Stimulated activated CD4-positive, alpha-beta T cell treated with anti-CD3 and anti-CD28 coated beads, Interleukin-15, amount 100 ng/mL, for 1 hour (primary cell): Measurements from ENCODE around the gene METTL3.

ENCODE experiments used
- DNase-seq, 2 donors: peaks; one replicate each; pipeline ENCODE4 v3.0.0-alpha.2; 2020; ENCODE audit warnings: low read depth in 1 of 2, low spot score in 1 of 2

METTL3 gene

GRCh38 chr14:21476925-21477681, 34.0 kb downstream of the METTL3 start, which contains the start of the genes RAB2B and TOX4:
RAB2B (minus strand) TSS chr14:21476959; CDS start chr14:21476872, 87 bp downstream.
TOX4 (plus strand) TSS chr14:21477195; CDS start chr14:21477279, 84 bp downstream.
- DNase-seq = peak; percentile 79 to 92

DNA sequence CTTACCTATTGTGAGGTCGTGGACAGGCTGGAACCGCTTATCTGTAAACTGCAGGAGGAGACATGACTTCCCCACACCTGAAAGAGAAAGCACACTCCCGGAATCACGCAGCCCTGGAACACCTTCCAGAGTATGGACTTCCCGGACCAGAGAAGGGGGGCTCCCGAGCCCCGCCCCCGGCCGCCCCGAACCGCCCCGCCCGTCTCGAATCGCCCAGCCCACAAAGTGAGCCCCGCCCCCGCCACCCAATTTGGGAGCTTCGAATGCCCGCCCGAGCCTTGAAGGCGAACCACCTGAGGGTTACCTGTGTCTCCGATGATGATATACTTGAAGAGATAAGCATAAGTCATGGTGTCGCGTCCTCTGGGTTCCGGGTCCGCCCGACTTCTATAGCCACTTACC, 34.6 kb downstream of the METTL3 start:
- peak; percentile 67 to 76 for DNase-seq

DNA sequence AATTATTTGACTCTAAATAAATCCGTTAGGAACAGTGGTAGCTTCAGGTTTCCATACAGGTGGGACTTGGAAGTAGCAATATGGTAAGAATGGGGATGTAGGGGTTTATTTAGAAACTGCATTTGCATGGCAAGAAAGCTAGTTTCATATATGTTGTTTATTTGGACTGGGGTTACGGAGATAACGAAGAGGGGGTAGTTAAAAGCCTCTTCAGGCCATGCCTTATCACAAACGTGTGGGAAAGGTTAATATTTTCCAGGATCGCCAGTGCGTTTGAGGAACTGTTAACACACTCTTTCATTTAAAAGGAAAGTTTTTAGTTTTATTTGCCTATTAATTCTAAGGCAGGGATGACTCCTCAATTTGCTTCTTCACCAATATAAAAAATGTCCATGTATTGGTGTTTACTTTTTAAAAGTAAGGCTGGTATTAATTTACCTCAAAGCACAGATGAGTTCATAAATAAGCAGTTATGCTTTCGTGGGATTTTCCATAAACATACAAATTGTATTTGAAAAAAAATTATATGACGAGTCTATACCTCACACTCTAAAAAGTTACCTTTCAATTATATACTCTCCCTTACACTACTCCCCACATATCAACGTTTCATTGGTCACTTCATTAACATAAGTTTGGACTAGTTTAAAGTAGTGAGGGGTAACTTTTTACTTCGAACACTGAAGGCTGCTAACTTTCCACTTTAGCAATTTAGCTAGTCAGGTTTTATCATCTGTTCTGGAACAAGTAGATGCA, 35.2 kb downstream of the METTL3 start:
- no peak for DNase-seq

DNA sequence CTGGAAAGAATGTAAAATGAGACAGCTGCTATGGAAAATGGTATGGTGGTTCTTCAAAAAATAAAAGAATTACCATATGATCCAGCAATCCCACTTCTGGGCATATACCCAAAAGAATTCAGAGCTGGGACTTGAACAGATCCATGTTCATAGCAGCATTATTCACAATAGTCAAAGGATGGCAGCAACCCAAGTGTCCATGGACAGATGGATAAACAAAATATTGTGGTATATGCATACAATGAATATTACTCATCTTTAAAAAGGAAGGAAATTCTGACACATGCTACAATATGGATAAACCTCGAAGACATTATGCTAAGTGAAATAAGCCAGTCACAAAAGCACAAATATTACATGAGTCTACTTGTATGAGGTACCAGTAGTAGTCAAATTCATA, 43.5 kb downstream of the METTL3 start:
- no peak for DNase-seq

GRCh38 chr14:21455912-21456667, 55.0 kb downstream of the METTL3 start, which contains the start of gene CHD8:
CHD8 (minus strand) TSS chr14:21456123; CDS start chr14:21431643, 24,480 bp downstream.
- peak; percentile 95 to 98 for DNase-seq

DNA sequence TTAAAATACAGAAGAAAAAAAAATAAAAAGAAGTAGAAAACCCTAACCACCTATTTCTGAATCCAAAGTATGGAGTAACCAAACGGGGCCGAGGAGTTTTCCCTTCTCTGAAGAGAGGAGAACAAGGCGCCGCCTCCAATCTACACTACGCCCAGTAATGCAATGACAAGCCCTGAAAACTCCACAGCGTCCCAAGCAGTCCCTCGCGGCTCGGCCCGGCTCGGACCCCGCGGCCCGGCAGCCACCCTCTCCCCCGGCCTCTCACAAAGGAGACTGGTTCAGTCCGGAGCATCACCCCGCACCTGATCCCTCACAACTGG, 55.6 kb downstream of the METTL3 start:
- DNase-seq = no peak

DNA sequence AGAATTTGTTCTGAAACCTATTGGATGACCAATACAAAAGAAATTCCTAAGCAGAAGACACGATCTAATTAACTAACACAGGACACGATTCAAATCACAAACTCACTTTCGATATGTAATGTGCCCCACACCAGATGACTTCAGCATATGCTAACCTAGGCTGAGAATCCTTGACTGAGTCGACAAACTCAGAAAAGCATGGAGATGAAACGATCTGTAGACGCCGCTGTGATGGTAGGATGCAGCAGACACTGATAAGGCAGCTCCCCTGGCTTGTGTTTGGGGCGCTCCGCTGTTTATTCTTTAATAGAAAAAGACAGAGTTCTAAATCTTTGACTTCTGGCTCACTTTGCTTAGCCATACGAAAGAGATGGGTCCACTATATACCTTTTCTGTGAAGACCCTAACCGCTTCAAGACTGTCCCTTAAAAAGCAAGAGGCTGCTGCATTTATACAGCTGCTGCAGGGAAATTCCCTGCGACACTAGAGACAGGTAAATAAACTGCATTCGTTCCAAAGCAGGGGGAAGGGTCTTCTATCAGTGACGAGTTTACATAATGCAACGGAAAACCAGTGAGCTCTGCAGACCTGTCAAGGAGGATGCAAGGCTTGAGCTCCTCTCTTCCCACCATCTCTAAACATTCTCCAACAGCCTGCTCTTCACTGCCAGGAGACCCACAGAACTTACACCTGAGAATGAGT, 56.1 kb downstream of the METTL3 start:
- no peak for DNase-seq

GRCh38 chr14:21449899-21450216, 61.3 kb downstream of the METTL3 start:
- DNase-seq = no peak
